WTC11 (cell line): ENCODE results near the gene ZNF8. TPM values are rescaled to one million over a fixed set of nuclear protein-coding genes. Genes with fewer than 3 reads are reported as not detected.

Experiments
- ATAC-seq: fragments of 200-7000 bp; cut with Tn5 transposase; 2 replicates; pipeline ENCODE4 v1.10.0; 2021; ENCODE audit warnings: mild to moderate bottlenecking, moderate library complexity
- CTCF ChIA-PET: fragments of 300-600 bp; sonication (Branson Sonifier 250); formaldehyde crosslinking; loops from one replicate; lab custom pipeline; 2021; ENCODE audit warnings: antibody characterized with exemption; lab: Charles Lee
- POLR2A ChIA-PET: fragments of 350-600 bp; sonication (Branson Sonifier 250); formaldehyde crosslinking; loops from one replicate; lab custom pipeline; 2021; ENCODE audit warnings: antibody characterized with exemption; lab: Charles Lee
- DNase-seq: peaks from one replicate; pipeline ENCODE4 v3.0.0; 2021; ENCODE audit warnings: low spot score
- H3K27ac Mint-ChIP-seq: 2 replicates; pipeline ENCODE4 v1.8.0; 2021; ENCODE audit warnings: mixed read lengths
- H3K27me3 Mint-ChIP-seq: 2 replicates; pipeline ENCODE4 v1.8.0; 2021; ENCODE audit warnings: low read depth, mild to moderate bottlenecking, moderate library complexity, mixed read lengths
- H3K36me3 Mint-ChIP-seq: 2 replicates; pipeline ENCODE4 v1.8.0; 2021; ENCODE audit warnings: mixed read lengths
- H3K4me1 Mint-ChIP-seq: 2 replicates; pipeline ENCODE4 v1.8.0; 2022; ENCODE audit warnings: mixed read lengths
- H3K4me3 Mint-ChIP-seq: 2 replicates; pipeline ENCODE4 v1.8.0; 2021; ENCODE audit warnings: mild to moderate bottlenecking, moderate library complexity, mixed read lengths
- H3K9me3 Mint-ChIP-seq: 2 replicates; pipeline ENCODE4 v1.8.0; 2021; ENCODE audit warnings: mixed read lengths
- ERG ChIP-seq: fragments of 250-450 bp; sonication (Bioruptor Pico); IDR thresholded peaks from 2 replicates; pipeline ENCODE4 v1.8.0; 2021; ENCODE audit warnings: mild to moderate bottlenecking
- FOXJ3 ChIP-seq: sonication (generic); formaldehyde crosslinking; IDR thresholded peaks from 2 replicates; pipeline ENCODE4 v1.9.0; 2021; ENCODE audit warnings: missing genetic modification reagents, mild to moderate bottlenecking, borderline replicate concordance
- IRF1 ChIP-seq: sonication (generic); formaldehyde crosslinking; IDR thresholded peaks from 2 replicates; pipeline ENCODE4 v1.8.0; 2023; ENCODE audit warnings: missing genetic modification reagents
- IRF2 ChIP-seq: sonication (generic); formaldehyde crosslinking; IDR thresholded peaks from 2 replicates; pipeline ENCODE4 v1.8.0; 2022; ENCODE audit warnings: low read depth, missing genetic modification reagents, borderline replicate concordance
- KAT7 ChIP-seq: sonication (generic); formaldehyde crosslinking; IDR thresholded peaks from 2 replicates; pipeline ENCODE4 v1.8.1; 2023; ENCODE audit warnings: missing genetic modification reagents, mild to moderate bottlenecking, borderline replicate concordance
- MLX ChIP-seq: sonication (generic); formaldehyde crosslinking; IDR thresholded peaks from 2 replicates; pipeline ENCODE4 v1.8.1; 2023; ENCODE audit warnings: mild to moderate bottlenecking, missing genetic modification reagents, moderate library complexity
- NFATC4 ChIP-seq: fragments of 250-450 bp; sonication (Bioruptor Pico); IDR thresholded peaks from 2 replicates; pipeline ENCODE4 v1.9.0; 2021; ENCODE audit warnings: mild to moderate bottlenecking
- NR1H2 ChIP-seq: sonication (generic); formaldehyde crosslinking; IDR thresholded peaks from 2 replicates; pipeline ENCODE4 v1.9.0; 2021; ENCODE audit warnings: mild to moderate bottlenecking, moderate library complexity, missing genetic modification reagents
- RELA ChIP-seq: sonication (generic); formaldehyde crosslinking; IDR thresholded peaks from 2 replicates; pipeline ENCODE4 v1.8.1; 2022; ENCODE audit warnings: missing genetic modification reagents, mild to moderate bottlenecking, borderline replicate concordance
- ZNF423 ChIP-seq: fragments of 250-450 bp; sonication (Bioruptor Pico); IDR thresholded peaks from 2 replicates; pipeline ENCODE4 v2.1.2; 2022; ENCODE audit warnings: mild to moderate bottlenecking, moderate library complexity
- ZNF425 ChIP-seq: fragments of 250-450 bp; sonication (Bioruptor Pico); conservative IDR thresholded peaks from 2 replicates; pipeline ENCODE4 v1.9.0; 2021; ENCODE audit warnings: mild to moderate bottlenecking
- ZSCAN18 ChIP-seq: fragments of 250-450 bp; sonication (Bioruptor Pico); IDR thresholded peaks from 2 replicates; pipeline ENCODE4 v2.1.2; 2022; ENCODE audit warnings: mild to moderate bottlenecking, moderate library complexity
- total RNA-seq: library from RNA; stranded (reverse); gene quantifications from 3 replicates; pipeline ENCODE4 v1.2.3, GENCODE V29; 2021
- TF ChIP-seq, protein P1 (sequence below): sonication (generic); formaldehyde crosslinking; IDR thresholded peaks from 2 replicates; pipeline ENCODE4 v1.8.0; 2023; ENCODE audit warnings: missing genetic modification reagents, mild to moderate bottlenecking, borderline replicate concordance
- TF ChIP-seq, protein P2 (sequence below): fragments of 250-450 bp; sonication (Bioruptor Pico); IDR thresholded peaks from 2 replicates; pipeline ENCODE4 v1.9.0; 2021; ENCODE audit warnings: moderate library complexity, mild to moderate bottlenecking, inconsistent platforms, borderline replicate concordance
- TF ChIP-seq, protein P3 (sequence below): sonication (generic); formaldehyde crosslinking; conservative IDR thresholded peaks from 2 replicates; pipeline ENCODE4 v1.8.1; 2023; ENCODE audit warnings: mild to moderate bottlenecking, low read depth, missing genetic modification reagents, moderate library complexity
- TF ChIP-seq, protein P4 (sequence below): sonication (generic); formaldehyde crosslinking; IDR thresholded peaks from 2 replicates; pipeline ENCODE4 v1.8.0; 2022; ENCODE audit warnings: mild to moderate bottlenecking, missing genetic modification reagents
- TF ChIP-seq, protein P5 (sequence below): sonication (generic); formaldehyde crosslinking; conservative IDR thresholded peaks from 2 replicates; pipeline ENCODE4 v1.8.1; 2022; ENCODE audit warnings: mild to moderate bottlenecking, missing genetic modification reagents

Gene ZNF8
- total RNA-seq, 1 experiment from 2014 or later: 18.8 TPM

DNA sequence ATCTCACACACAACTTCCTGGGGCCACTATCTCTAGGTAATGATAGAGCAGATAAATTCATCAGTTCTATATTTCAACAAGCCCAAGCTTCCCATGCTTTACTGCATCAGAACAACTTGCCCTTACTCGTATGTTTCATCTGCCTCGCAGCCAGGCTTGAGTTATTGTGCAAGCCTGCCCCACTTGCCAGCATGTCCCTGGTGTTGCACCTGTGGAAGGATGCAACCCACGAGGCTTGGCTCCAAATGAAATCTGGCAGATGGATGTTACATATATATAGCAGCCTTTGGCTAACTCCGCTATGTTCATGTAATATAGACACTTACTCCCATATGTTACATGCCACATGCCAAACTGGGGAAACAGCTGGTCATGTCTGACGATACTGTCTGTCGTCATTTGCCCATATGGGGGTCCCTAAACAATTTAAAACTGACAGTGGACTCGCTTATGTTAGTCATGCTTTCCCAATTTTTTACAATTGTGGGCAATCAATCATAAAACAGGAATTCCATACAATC, 32.6 kb downstream of the ZNF8 start:
- H3K9me3 Mint-ChIP-seq: no peaks in the 10 kb centered on the region
- CTCF ChIA-PET: interaction anchor here (0.6 kb wide), 1 partner anchor 24 kb away, joined by 4 read pairs; no protein-coding TSS in a partner anchor
- H3K4me1 Mint-ChIP-seq: peaks cover 6% of the 10 kb centered on the region
- DNase-seq: no peak
- H3K36me3 Mint-ChIP-seq: peaks cover 62% of the 10 kb centered on the region
- no peaks in the 10 kb centered on the region for H3K27me3 Mint-ChIP-seq
- no peak for TF ChIP-seq MLX (CRISPR knock-in tag)
- TF ChIP-seq, protein P1, sequence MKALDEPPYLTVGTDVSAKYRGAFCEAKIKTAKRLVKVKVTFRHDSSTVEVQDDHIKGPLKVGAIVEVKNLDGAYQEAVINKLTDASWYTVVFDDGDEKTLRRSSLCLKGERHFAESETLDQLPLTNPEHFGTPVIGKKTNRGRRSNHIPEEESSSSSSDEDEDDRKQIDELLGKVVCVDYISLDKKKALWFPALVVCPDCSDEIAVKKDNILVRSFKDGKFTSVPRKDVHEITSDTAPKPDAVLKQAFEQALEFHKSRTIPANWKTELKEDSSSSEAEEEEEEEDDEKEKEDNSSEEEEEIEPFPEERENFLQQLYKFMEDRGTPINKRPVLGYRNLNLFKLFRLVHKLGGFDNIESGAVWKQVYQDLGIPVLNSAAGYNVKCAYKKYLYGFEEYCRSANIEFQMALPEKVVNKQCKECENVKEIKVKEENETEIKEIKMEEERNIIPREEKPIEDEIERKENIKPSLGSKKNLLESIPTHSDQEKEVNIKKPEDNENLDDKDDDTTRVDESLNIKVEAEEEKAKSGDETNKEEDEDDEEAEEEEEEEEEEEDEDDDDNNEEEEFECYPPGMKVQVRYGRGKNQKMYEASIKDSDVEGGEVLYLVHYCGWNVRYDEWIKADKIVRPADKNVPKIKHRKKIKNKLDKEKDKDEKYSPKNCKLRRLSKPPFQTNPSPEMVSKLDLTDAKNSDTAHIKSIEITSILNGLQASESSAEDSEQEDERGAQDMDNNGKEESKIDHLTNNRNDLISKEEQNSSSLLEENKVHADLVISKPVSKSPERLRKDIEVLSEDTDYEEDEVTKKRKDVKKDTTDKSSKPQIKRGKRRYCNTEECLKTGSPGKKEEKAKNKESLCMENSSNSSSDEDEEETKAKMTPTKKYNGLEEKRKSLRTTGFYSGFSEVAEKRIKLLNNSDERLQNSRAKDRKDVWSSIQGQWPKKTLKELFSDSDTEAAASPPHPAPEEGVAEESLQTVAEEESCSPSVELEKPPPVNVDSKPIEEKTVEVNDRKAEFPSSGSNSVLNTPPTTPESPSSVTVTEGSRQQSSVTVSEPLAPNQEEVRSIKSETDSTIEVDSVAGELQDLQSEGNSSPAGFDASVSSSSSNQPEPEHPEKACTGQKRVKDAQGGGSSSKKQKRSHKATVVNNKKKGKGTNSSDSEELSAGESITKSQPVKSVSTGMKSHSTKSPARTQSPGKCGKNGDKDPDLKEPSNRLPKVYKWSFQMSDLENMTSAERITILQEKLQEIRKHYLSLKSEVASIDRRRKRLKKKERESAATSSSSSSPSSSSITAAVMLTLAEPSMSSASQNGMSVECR (CRISPR knock-in tag): no peak
- TF ChIP-seq, protein P2, sequence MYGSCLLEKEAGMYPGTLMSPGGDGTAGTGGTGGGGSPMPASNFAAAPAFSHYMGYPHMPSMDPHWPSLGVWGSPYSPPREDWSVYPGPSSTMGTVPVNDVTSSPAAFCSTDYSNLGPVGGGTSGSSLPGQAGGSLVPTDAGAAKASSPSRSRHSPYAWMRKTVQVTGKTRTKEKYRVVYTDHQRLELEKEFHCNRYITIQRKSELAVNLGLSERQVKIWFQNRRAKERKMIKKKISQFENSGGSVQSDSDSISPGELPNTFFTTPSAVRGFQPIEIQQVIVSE (CRISPR knock-in tag): no peak
- no peak for TF ChIP-seq NFATC4 (CRISPR knock-in tag)
- TF ChIP-seq, protein P3, sequence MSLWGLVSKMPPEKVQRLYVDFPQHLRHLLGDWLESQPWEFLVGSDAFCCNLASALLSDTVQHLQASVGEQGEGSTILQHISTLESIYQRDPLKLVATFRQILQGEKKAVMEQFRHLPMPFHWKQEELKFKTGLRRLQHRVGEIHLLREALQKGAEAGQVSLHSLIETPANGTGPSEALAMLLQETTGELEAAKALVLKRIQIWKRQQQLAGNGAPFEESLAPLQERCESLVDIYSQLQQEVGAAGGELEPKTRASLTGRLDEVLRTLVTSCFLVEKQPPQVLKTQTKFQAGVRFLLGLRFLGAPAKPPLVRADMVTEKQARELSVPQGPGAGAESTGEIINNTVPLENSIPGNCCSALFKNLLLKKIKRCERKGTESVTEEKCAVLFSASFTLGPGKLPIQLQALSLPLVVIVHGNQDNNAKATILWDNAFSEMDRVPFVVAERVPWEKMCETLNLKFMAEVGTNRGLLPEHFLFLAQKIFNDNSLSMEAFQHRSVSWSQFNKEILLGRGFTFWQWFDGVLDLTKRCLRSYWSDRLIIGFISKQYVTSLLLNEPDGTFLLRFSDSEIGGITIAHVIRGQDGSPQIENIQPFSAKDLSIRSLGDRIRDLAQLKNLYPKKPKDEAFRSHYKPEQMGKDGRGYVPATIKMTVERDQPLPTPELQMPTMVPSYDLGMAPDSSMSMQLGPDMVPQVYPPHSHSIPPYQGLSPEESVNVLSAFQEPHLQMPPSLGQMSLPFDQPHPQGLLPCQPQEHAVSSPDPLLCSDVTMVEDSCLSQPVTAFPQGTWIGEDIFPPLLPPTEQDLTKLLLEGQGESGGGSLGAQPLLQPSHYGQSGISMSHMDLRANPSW: no peak
- TF ChIP-seq ZNF425 (CRISPR knock-in tag): no peak
- TF ChIP-seq RELA (CRISPR knock-in tag): no peak
- TF ChIP-seq IRF2 (CRISPR knock-in tag): no peak
- TF ChIP-seq, protein P4, sequence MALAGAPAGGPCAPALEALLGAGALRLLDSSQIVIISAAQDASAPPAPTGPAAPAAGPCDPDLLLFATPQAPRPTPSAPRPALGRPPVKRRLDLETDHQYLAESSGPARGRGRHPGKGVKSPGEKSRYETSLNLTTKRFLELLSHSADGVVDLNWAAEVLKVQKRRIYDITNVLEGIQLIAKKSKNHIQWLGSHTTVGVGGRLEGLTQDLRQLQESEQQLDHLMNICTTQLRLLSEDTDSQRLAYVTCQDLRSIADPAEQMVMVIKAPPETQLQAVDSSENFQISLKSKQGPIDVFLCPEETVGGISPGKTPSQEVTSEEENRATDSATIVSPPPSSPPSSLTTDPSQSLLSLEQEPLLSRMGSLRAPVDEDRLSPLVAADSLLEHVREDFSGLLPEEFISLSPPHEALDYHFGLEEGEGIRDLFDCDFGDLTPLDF: no peak
- no peak for TF ChIP-seq NR1H2 (CRISPR knock-in tag)
- TF ChIP-seq ZSCAN18 (CRISPR knock-in tag): no peak
- TF ChIP-seq ERG (CRISPR knock-in tag): no peak
- TF ChIP-seq IRF1 (CRISPR knock-in tag): no peak
- no peak for TF ChIP-seq ZNF423
- no peak for TF ChIP-seq KAT7 (CRISPR knock-in tag)
- TF ChIP-seq, protein P5, sequence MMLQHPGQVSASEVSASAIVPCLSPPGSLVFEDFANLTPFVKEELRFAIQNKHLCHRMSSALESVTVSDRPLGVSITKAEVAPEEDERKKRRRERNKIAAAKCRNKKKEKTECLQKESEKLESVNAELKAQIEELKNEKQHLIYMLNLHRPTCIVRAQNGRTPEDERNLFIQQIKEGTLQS (CRISPR knock-in tag): no peak
- TF ChIP-seq FOXJ3: no peak
- TF ChIP-seq, all 79 proteins: peak for 0
- ATAC-seq: no peak
- H3K27ac Mint-ChIP-seq: no peak overlapping the region
- H3K4me3 Mint-ChIP-seq: no peak overlapping the region
- POLR2A ChIA-PET: no interaction called here
